T-helper 2 cell (primary cell): ENCODE measurements around the gene COG5.
"Not testable (repeated sequence)": the region's sequence is repeated elsewhere in the genome, so short reads cannot be mapped to it uniquely, and the experiment has no call there.

Experiments
- DNase-seq, 5 experiments: peaks; one replicate each; pipeline versions ENCODE4 v3.0.0 to v3.0.0-alpha.2; 2012 to 2022

COG5 gene

DNA sequence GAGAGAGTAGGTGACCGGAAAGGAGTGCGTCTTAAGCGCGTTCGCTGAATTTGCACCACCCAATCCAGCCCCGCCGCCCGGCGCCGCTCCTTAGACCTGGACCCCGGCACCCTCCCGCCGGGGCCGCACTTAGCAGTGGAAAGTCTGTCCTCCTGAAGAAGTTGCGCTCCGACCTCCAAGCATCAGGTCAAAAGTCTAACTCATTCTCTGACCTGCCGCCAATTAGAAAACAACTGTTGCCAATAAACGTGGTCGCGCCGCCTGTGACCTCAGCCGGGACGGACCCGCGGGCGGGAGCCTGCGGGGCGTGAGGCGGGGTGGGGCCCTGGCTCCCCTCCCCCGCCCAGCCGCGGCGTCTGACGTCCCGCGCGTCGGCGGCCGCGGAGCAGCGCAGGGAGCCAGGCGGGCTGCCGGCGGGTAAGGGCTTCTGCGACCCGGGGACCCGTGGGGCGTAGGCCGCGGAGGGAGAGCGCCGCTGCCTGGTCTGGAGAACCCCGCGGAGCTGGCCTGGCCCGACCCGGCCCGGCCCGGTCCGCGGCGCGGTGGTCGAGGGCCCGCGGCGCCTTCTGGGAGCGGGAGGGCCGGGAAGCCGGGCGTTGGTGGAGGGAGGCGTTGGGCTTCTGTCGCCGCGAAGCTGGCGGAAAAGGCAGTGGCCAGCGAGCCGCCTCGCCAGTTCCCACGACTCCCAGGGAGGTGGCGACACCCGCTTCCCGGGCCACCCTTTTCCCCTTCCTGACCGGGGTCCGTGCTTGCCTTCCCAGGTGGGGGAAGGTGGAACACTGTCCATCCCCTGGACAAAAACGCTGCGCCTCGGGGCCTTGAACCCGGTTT is 16.4 kb upstream of the COG5 start, which contains the start of gene BCAP29:
TSS of gene BCAP29 (plus strand) at position 362 of the 831 bp plus-strand sequence. CDS start 527 bp downstream, outside the sequence.
- peak; percentile 46 to 85 (median 60) for DNase-seq

GRCh38 chr7:107579554-107579884 is 15.8 kb upstream of the COG5 start:
- DNase-seq, result no peak

- DNase-seq, result no peak
These were observed 9.8 kb upstream of the COG5 start for GRCh38 chr7:107573537-107573936.

- DNase-seq, result no peak
These were observed 6.6 kb upstream of the COG5 start for GRCh38 chr7:107570298-107570697.

GRCh38 chr7:107564553-107565298 is 1.0 kb upstream of the COG5 start:
- DNase-seq, result no peak

- no peak for DNase-seq
These were observed 492 bp downstream of the COG5 start for GRCh38 chr7:107563081-107563774.

DNA sequence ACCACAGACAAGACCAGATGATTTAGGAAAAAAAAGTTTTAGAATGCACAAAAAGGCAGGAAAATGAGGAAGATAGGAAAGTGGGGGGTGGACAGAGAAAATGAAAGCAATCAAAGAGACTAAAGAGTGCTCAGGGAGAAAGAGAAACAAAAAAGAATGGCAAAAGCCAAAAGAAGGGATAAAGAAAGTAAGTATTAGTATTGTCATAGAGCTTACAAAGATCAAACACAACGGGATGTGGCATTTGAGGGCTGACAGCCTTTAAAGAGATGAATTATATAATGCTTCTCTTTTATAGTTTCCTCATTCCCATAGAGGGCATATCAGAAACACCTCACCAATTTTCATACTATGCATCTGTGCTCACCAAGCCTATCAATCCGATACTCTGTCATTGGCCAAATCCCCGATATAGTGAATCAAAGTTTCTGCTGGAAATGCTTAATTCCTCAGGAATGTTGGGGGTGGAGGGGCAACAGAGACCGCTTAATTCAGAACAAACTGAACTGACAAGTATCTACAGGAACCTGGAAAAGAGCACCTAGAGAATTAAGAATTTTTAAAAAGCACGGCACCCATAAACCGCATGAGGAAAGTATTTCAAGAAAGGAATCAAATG is 2.7 kb downstream of the COG5 start:
- DNase-seq, result peak in 3 of 5 experiments; percentile 17 to 82 (median 48)

DNA sequence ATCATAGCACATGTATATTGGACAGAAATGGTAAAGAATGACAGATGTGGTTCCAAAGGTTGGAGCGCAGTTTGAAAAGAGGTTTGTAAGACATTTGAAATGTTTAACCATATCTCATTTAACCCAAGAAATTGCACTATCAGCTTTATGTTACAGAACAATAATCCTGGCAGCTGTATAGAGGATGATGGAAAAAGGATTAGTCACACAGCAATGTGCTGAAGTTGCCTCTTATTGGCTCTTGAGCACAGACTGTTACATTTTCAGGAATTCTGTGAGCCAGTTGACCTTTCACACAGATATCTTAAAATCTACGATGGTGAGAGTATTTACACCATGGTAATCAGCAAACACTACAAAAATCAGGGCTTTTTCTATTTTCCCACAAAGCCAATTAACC is 3.9 kb downstream of the COG5 start:
- DNase-seq, result no peak

DNA sequence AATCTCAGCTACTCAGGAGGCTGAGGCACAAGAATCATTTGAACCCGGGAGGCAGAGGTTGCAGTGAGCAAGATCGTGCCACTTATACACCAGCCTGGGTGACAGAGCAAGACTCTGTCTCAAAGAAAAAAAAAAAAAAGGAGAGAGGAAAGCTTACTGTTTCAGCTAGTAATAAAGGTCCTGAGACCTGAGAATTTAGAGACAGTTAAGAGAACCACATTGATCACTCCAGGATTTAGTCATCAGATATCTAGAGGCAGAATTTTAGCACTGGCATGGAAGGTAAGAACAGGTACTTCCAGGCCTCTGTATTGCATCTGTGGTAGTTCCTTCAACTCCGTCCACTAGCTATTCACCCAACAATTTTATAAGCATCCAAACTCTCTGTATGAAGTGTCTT is 7.8 kb downstream of the COG5 start:
- peak in 1 of 5 experiments; percentile 54 for DNase-seq

DNA sequence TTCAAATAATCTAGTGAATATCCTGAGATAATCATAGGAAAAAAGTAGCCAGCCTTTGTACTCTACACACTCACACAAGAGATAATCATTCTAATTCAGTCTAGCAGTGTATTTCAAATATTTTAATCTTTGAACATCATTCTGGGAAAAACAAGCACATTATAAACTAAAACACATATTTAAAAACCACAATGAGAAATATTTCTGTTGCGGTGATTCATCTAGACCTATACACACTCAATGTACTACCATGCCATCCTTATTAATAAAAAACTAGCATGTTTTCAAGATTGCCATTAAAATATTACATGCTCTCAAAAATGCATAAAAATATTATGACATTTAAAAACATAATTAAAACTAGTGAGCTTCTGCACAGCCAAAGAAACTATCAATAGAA is 11.8 kb downstream of the COG5 start:
- DNase-seq, result no peak

DNA sequence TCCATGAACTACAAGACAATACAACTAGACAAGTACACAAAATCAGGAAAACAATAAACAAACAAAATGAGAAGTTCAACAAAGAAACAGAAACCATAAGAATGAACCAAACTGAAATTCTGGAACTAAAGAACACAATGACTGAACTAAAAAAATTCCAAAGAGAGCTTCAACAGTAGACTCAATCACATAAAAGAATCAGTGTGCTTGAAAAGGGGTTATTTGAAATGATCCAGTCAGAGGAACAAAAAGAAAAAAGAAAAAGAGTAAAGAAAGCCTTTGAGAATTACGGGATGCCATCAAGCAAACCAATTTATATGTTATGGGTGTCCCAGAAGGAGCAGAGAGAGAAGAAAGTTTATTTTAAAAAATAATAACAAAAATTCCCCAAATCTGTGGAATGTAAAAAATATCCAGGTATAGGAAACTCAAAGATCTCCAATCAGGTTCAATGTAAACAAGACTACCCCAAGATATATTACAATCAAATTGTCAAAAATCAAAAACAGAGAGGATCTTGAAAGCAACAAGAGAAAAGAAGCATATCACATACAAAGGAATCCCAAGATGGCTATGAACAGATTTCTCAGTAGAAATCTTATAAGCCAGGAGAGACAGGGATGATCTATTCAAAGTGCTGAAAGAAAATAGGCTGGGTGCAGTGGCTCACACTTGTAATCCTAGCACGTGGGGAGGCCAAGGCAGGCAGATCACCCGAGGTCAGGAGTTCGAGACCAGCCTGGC is 18.7 kb downstream of the COG5 start:
- no peak for DNase-seq

- DNase-seq, result no peak
These were observed 20.3 kb downstream of the COG5 start for GRCh38 chr7:107543338-107543993.

DNA sequence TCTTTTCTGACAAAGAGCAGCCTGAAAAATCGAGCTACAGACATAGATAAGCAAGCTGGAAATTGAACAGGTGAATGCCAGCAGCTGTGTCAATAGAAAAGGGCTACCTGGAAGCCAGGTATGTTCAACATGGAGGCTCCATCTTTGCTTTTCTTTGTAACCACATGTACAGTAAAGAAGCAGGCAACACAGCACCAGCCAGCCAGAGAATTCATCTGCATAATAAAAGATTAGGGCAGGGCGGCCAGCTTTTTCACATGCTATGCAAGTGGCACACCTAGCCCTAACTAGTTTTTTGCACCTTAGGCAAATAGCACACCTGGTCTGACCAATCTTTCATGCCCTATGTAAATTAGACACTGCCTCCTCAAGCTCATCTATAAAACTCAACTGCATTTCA is 25.7 kb downstream of the COG5 start:
- DNase-seq, result no peak

GRCh38 chr7:107537228-107537627 is 26.5 kb downstream of the COG5 start:
- DNase-seq, result not testable (repeated sequence)

- no peak for DNase-seq
These were observed 29.6 kb downstream of the COG5 start for GRCh38 chr7:107534139-107534538.

DNA sequence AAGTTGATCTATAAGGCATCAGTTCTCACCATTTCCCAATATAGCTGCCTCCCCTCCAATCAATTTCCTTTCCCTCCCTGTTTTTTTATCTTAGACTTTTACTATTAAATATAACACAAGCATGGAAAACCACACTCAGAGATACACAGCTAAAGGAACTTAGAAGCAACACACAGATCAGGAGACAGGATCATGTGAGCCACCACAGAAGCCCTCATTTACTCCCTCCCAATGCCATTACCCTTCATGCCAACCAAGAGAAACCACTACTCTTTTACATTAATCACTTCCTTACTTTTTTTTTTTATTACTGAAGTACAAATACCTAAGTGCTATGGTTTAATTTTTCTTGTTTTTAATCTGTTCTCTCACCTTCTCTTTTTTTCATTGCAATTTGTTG is 33.0 kb downstream of the COG5 start:
- DNase-seq, result no peak

GRCh38 chr7:107528461-107528860 is 35.3 kb downstream of the COG5 start:
- no peak for DNase-seq

DNA sequence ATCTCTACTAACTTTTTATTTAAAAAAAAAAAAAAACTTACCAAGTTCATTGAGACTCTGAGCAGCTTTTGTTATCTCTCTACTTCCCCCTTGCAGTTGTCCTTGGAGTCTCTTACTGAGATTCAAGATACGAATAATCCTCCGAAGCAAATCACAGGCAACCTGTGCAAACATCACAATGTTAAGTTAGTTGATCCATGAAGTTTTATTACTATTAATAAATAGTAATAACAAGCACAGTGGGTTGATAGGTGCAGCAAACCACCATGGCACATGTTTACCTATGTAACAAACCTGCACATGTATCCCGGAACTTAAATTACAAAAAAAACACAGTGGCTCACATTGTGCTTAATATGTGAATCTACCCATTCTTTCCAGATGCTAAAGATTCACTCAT is 36.5 kb downstream of the COG5 start:
- DNase-seq, result no peak

- no peak for DNase-seq
These were observed 37.0 kb downstream of the COG5 start for GRCh38 chr7:107526672-107527071.

DNA sequence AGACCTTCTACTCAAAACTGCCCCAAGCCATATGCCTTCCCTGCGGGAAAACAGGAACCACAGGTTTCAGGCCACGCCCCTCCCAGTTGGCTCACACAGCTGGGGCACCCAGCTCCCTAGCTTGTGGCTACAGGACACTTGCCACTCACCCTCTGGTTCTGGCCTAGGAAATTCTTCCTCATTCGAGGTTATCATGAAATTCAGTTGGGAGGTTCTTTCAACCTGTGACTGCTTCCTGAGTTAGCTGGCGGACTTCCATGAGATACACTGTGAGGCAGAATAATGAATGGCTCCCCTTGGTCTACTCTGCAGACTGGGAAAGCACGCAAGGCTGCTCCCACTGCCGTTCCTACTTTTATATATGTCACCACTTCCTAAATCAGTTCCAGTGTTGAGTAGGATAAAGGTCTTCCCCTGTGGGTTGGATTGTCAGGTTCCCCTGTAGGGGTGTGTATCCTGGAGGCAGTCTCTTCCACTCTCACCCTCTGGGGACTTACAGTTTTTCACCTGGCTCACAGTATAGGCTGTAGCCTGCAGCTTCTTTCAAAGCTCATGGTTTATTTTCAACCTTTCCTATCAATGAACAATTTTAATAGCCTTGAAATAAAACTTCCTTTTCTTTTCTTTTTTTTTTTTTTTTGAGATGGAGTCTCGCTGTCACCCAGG is 56.9 kb downstream of the COG5 start:
- no peak for DNase-seq
